Uterus (tissue), 4 donors: ENCODE data around the gene APOBEC3G. TPM values are rescaled to one million over a fixed set of nuclear protein-coding genes. Genes with fewer than 3 reads are reported as not detected.
"Not testable (repeated sequence)": the region's sequence is repeated elsewhere in the genome, so short reads cannot be mapped to it uniquely, and the experiment has no call there.

ENCODE experiments used
- DNase-seq, 2 donors: peaks; one replicate each; pipeline ENCODE4 v3.0.0-alpha.2; 2019 to 2020
- H3K27ac ChIP-seq, 2 donors: fragments of 200-600 bp; sonication (generic); 1 replicate in 1 of 2; 2 replicates in 1 of 2; pipeline ENCODE4 v1.5.1; 2016 to 2018
- H3K27me3 ChIP-seq, 2 donors: fragments of 200-600 bp; sonication (generic); one replicate each; pipeline ENCODE4 v1.5.1; 2018 to 2019; ENCODE audit warnings: control low read depth in 1 of 2
- H3K36me3 ChIP-seq, 2 donors: fragments of 200-600 bp; sonication (generic); one replicate each; pipeline ENCODE4 v1.5.1; 2019; ENCODE audit warnings: control low read depth in 1 of 2
- H3K4me1 ChIP-seq, 2 donors: fragments of 200-600 bp; sonication (generic); one replicate each; pipeline ENCODE4 v1.5.1; 2018 to 2019; ENCODE audit warnings: control low read depth in 1 of 2
- H3K4me3 ChIP-seq, 2 donors: fragments of 200-600 bp; sonication (generic); 1 replicate in 1 of 2; 2 replicates in 1 of 2; pipeline ENCODE4 v1.5.1; 2018 to 2019; ENCODE audit warnings: mild to moderate bottlenecking in 1 of 2
- H3K9me3 ChIP-seq, 2 donors: fragments of 200-600 bp; sonication (generic); one replicate each; pipeline ENCODE4 v1.5.1; 2019; ENCODE audit warnings: control low read depth in 1 of 2
- CTCF ChIP-seq, 4 experiments: fragments of 200-600 bp in 2 of 4; fragments of 450-650 bp in 2 of 4; sonication (generic) in 2 of 4; IDR thresholded peaks; one replicate each; pipeline ENCODE4 v1.5.1; 2016 to 2019; ENCODE audit warnings: antibody characterized with exemption in 4 of 4, mild to moderate bottlenecking in 2 of 4, moderate library complexity in 1 of 4
- POLR2A ChIP-seq, 2 donors: fragments of 450-650 bp; IDR thresholded peaks; one replicate each; pipeline ENCODE4 v1.6.1; 2016; ENCODE audit warnings: antibody characterized with exemption in 2 of 2, mild to moderate bottlenecking in 1 of 2, moderate library complexity in 1 of 2
- intact Hi-C: fragments of 100-400 bp; cut with DNase I; formaldehyde crosslinking; loops from one replicate; pipeline ENCODE4 v1.15.1; 2023; ENCODE audit warnings: low total_unique reads
- total RNA-seq, 4 donors: library from RNA; depleted of rRNA in 3 of 4; stranded (reverse); fragments of >200 nt in 3 of 4; gene quantifications; one replicate each; pipeline versions ENCODE4 v1.1.0 to v1.2.4, GENCODE V29; 2014 to 2023
- donor health status: DM: yes; HTN: yes; CAD: no.

APOBEC3G gene
- total RNA-seq, 4 donors from 2014 or later: 5.9 to 36.1 (median 21.6) TPM

GRCh38 chr22:39055658-39056057, 21.4 kb upstream of the APOBEC3G start:
- H3K4me1 ChIP-seq: no peaks in the 10 kb centered on the region
- no peak overlapping the region for H3K4me3 ChIP-seq
- H3K36me3 ChIP-seq: no peaks in the 10 kb centered on the region
- no peak overlapping the region for H3K27ac ChIP-seq
- no peak for DNase-seq
- no peak for TF ChIP-seq POLR2A (IDR thresholded peaks at IDR 0.05)
- no peak for TF ChIP-seq CTCF (IDR thresholded peaks at IDR 0.05)
- no peaks in the 10 kb centered on the region for H3K27me3 ChIP-seq
- no peaks in the 10 kb centered on the region for H3K9me3 ChIP-seq
- intact Hi-C loops: no loop called here

GRCh38 chr22:39061290-39061689, 15.8 kb upstream of the APOBEC3G start:
- H3K4me3 ChIP-seq, H3K4me1 ChIP-seq, H3K27ac ChIP-seq, H3K36me3 ChIP-seq, DNase-seq, H3K9me3 ChIP-seq, H3K27me3 ChIP-seq, intact Hi-C loops: not testable (repeated sequence)

- DNase-seq, intact Hi-C loops: not testable (repeated sequence)
These were observed 15.1 kb upstream of the APOBEC3G start for GRCh38 chr22:39061951-39062350.

GRCh38 chr22:39063904-39064303, 13.2 kb upstream of the APOBEC3G start:
- H3K36me3 ChIP-seq, H3K27ac ChIP-seq, intact Hi-C loops, H3K9me3 ChIP-seq, H3K4me3 ChIP-seq, DNase-seq, H3K4me1 ChIP-seq, H3K27me3 ChIP-seq: not testable (repeated sequence)

More at GRCh38 chr22:39061951-39062350, 15.1 kb upstream of the APOBEC3G start:
- H3K4me1 ChIP-seq, H3K4me3 ChIP-seq, H3K36me3 ChIP-seq, H3K27me3 ChIP-seq, H3K27ac ChIP-seq, H3K9me3 ChIP-seq: not testable (repeated sequence)

GRCh38 chr22:39066442-39067276, 10.4 kb upstream of the APOBEC3G start:
- DNase-seq, H3K4me3 ChIP-seq, H3K27me3 ChIP-seq, intact Hi-C loops, H3K27ac ChIP-seq, H3K36me3 ChIP-seq, H3K4me1 ChIP-seq, H3K9me3 ChIP-seq: not testable (repeated sequence)

GRCh38 chr22:39068033-39068785, 8.9 kb upstream of the APOBEC3G start:
- no peak for DNase-seq
- TF ChIP-seq CTCF (IDR thresholded peaks at IDR 0.05): no peak
- TF ChIP-seq POLR2A (IDR thresholded peaks at IDR 0.05): no peak
- no peaks in the 10 kb centered on the region for H3K9me3 ChIP-seq
- no peak overlapping the region for H3K4me3 ChIP-seq
- intact Hi-C loops: no loop called here
- H3K27me3 ChIP-seq: no peaks in the 10 kb centered on the region
- no peaks in the 10 kb centered on the region for H3K4me1 ChIP-seq
- H3K27ac ChIP-seq: no peak overlapping the region
- H3K36me3 ChIP-seq: no peaks in the 10 kb centered on the region

- Histone ChIP-seq H3K4me1 (no peaks in the 10 kb centered on the region), H3K27ac (no peak overlapping the region), H3K27me3 (no peaks in the 10 kb centered on the region), H3K9me3 (no peaks in the 10 kb centered on the region), H3K4me3 (no peak overlapping the region), H3K36me3 (no peaks in the 10 kb centered on the region)
- no peak for TF ChIP-seq CTCF (IDR thresholded peaks at IDR 0.05)
- TF ChIP-seq POLR2A (IDR thresholded peaks at IDR 0.05): no peak
- intact Hi-C loops: no loop called here
- no peak for DNase-seq
These were observed 6.9 kb upstream of the APOBEC3G start for GRCh38 chr22:39070186-39070585.

GRCh38 chr22:39072581-39072981, 4.5 kb upstream of the APOBEC3G start:
- H3K4me1 ChIP-seq, intact Hi-C loops, H3K4me3 ChIP-seq: not testable (repeated sequence)

More at GRCh38 chr22:39072581-39072981, 4.5 kb upstream of the APOBEC3G start:
- not testable (repeated sequence) for H3K27me3 ChIP-seq, H3K9me3 ChIP-seq, H3K36me3 ChIP-seq, DNase-seq, H3K27ac ChIP-seq
